ENCODE data around the gene COPS3. TPM values are rescaled to one million over a fixed set of nuclear protein-coding genes. Genes with fewer than 3 reads are reported as not detected.

Gene COPS3
- total RNA-seq, 1 experiment from 2014 or later, result 73.6 TPM

DNA sequence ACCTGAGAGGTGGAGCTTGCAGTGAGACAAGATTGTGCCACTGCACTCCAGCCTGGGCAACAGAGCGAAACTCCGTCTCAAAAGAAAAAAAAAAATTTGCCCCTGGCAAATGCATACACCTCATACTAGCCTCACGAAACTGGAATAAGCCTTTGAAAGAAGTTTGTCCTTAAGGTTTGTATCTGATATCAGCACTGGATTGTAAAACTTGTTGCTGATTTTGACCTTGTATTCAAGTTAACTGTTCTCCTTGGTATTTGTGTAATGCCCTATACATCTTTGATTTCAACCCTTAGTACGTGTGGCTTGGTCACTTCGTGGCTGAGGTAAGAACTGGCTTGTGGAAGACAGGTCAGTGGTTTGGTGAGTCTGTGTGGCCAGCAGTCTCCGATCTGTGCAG lies 37.9 kb downstream of the COPS3 start:
- intact Hi-C loops (cut with micrococcal nuclease; ENCODE audit: unreplicated experiment), result no loop called here
- DNase-seq (ENCODE audit: low read depth, low spot score), result no peak
- Histone ChIP-seq H3K4me1 (ENCODE audit: control insufficient read depth, insufficient read depth, low read length) (peaks cover 3% of the 10 kb centered on the region; the same call in 1 of the 2 replicates), H3K27me3 (ENCODE audit: control insufficient read depth, insufficient read depth, low read length) (no peaks in the 10 kb centered on the region), H3K9me3 (ENCODE audit: control insufficient read depth, insufficient read depth, low read depth, low read length) (no peaks in the 10 kb centered on the region), H3K36me3 (ENCODE audit: control insufficient read depth, insufficient read depth, low read length) (peaks cover 7% of the 10 kb centered on the region), H3K4me3 (ENCODE audit: low read depth in 2 of 2, low read length in 2 of 2) (no peak overlapping the region), H3K27ac (ENCODE audit: low read length) (no peak overlapping the region)
- no TSS peak for BruUV-seq (replicated peaks)
- ATAC-seq, result no peak
- TF ChIP-seq, protein P1, sequence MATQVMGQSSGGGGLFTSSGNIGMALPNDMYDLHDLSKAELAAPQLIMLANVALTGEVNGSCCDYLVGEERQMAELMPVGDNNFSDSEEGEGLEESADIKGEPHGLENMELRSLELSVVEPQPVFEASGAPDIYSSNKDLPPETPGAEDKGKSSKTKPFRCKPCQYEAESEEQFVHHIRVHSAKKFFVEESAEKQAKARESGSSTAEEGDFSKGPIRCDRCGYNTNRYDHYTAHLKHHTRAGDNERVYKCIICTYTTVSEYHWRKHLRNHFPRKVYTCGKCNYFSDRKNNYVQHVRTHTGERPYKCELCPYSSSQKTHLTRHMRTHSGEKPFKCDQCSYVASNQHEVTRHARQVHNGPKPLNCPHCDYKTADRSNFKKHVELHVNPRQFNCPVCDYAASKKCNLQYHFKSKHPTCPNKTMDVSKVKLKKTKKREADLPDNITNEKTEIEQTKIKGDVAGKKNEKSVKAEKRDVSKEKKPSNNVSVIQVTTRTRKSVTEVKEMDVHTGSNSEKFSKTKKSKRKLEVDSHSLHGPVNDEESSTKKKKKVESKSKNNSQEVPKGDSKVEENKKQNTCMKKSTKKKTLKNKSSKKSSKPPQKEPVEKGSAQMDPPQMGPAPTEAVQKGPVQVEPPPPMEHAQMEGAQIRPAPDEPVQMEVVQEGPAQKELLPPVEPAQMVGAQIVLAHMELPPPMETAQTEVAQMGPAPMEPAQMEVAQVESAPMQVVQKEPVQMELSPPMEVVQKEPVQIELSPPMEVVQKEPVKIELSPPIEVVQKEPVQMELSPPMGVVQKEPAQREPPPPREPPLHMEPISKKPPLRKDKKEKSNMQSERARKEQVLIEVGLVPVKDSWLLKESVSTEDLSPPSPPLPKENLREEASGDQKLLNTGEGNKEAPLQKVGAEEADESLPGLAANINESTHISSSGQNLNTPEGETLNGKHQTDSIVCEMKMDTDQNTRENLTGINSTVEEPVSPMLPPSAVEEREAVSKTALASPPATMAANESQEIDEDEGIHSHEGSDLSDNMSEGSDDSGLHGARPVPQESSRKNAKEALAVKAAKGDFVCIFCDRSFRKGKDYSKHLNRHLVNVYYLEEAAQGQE (IDR thresholded peaks at IDR 0.05; ENCODE audit: insufficient read depth in 1 of 2, low read depth in 2 of 2, low read length in 1 of 2), result no peak
- TF ChIP-seq SIN3A (IDR thresholded peaks at IDR 0.05; ENCODE audit: borderline replicate concordance, insufficient read depth, low read depth, low read length) (no peak), TCF7L2 (IDR thresholded peaks at IDR 0.05; ENCODE audit: low read depth, low read length) (no peak), POLR2AphosphoS5 (IDR thresholded peaks at IDR 0.05; ENCODE audit: low read depth, low read length) (no peak)
- TF ChIP-seq, protein P2, sequence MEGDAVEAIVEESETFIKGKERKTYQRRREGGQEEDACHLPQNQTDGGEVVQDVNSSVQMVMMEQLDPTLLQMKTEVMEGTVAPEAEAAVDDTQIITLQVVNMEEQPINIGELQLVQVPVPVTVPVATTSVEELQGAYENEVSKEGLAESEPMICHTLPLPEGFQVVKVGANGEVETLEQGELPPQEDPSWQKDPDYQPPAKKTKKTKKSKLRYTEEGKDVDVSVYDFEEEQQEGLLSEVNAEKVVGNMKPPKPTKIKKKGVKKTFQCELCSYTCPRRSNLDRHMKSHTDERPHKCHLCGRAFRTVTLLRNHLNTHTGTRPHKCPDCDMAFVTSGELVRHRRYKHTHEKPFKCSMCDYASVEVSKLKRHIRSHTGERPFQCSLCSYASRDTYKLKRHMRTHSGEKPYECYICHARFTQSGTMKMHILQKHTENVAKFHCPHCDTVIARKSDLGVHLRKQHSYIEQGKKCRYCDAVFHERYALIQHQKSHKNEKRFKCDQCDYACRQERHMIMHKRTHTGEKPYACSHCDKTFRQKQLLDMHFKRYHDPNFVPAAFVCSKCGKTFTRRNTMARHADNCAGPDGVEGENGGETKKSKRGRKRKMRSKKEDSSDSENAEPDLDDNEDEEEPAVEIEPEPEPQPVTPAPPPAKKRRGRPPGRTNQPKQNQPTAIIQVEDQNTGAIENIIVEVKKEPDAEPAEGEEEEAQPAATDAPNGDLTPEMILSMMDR (IDR thresholded peaks at IDR 0.05), result no peak
- in situ Hi-C loops (cut with HindIII; ENCODE audit: low pct_unique_long_range_greater_than_20kb, low sequenced_read_pairs), result no loop called here
- CTCF ChIA-PET, result no interaction called here
- POLR2A ChIA-PET, result no interaction called here

DNA sequence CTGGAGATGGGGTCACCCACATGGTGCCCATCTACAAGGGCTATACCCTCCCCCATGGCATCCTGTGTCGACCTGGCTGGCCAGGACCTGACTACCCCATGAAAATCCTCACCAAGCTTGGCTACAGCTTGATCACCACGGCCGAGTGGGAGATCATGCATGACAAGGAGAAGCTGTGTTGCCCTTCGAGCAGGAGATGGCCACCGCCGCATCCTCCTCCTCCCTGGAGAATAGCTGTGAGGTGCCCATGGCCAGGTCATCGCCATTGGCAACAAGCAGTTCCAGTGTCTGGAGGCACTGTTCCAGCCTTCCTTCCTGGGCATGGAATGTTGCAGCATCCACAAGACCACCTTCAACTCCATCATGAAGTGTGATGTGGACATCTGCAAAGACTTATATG lies 38.8 kb downstream of the COPS3 start:
- intact Hi-C loops (cut with micrococcal nuclease; ENCODE audit: unreplicated experiment), result no loop called here
- DNase-seq (ENCODE audit: low read depth, low spot score), result no peak
- POLR2A ChIA-PET, result no interaction called here
- Histone ChIP-seq H3K9me3 (ENCODE audit: control insufficient read depth, insufficient read depth, low read depth, low read length) (no peaks in the 10 kb centered on the region), H3K36me3 (ENCODE audit: control insufficient read depth, insufficient read depth, low read length) (peaks cover 7% of the 10 kb centered on the region), H3K4me3 (ENCODE audit: low read depth in 2 of 2, low read length in 2 of 2) (no peak overlapping the region), H3K27ac (ENCODE audit: low read length) (no peak overlapping the region), H3K4me1 (ENCODE audit: control insufficient read depth, insufficient read depth, low read length) (peaks cover 3% of the 10 kb centered on the region; the same call in 1 of the 2 replicates), H3K27me3 (ENCODE audit: control insufficient read depth, insufficient read depth, low read length) (no peaks in the 10 kb centered on the region)
- in situ Hi-C loops (cut with HindIII; ENCODE audit: low pct_unique_long_range_greater_than_20kb, low sequenced_read_pairs), result no loop called here
- CTCF ChIA-PET, result no interaction called here
- no peak for ATAC-seq
- TF ChIP-seq POLR2AphosphoS5 (IDR thresholded peaks at IDR 0.05; ENCODE audit: low read depth, low read length) (no peak), SIN3A (IDR thresholded peaks at IDR 0.05; ENCODE audit: borderline replicate concordance, insufficient read depth, low read depth, low read length) (no peak), TCF7L2 (IDR thresholded peaks at IDR 0.05; ENCODE audit: low read depth, low read length) (no peak)
- TF ChIP-seq, protein P2 (IDR thresholded peaks at IDR 0.05), result no peak
- TF ChIP-seq, protein P1 (IDR thresholded peaks at IDR 0.05; ENCODE audit: insufficient read depth in 1 of 2, low read depth in 2 of 2, low read length in 1 of 2), result no peak
- BruUV-seq (replicated peaks), result no TSS peak

Measured in Panc1 (cell line).